GM18519 (cell line): ENCODE data around the gene FAAH2.
A peak's percentile ranks its signal among the peaks of the same experiment; 100 is the strongest.
"Not testable (repeated sequence)": the region's sequence is repeated elsewhere in the genome, so short reads cannot be mapped to it uniquely, and the experiment has no call there.

Experiments
- ATAC-seq: cut with Tn5 transposase; IDR thresholded peaks from one replicate; pipeline ENCODE4 v1.9.1; 2021; ENCODE audit warnings: mild to moderate bottlenecking, moderate library complexity; ENCODE audit not compliant: unreplicated experiment, low FRiP score

The FAAH2 gene, protein sequence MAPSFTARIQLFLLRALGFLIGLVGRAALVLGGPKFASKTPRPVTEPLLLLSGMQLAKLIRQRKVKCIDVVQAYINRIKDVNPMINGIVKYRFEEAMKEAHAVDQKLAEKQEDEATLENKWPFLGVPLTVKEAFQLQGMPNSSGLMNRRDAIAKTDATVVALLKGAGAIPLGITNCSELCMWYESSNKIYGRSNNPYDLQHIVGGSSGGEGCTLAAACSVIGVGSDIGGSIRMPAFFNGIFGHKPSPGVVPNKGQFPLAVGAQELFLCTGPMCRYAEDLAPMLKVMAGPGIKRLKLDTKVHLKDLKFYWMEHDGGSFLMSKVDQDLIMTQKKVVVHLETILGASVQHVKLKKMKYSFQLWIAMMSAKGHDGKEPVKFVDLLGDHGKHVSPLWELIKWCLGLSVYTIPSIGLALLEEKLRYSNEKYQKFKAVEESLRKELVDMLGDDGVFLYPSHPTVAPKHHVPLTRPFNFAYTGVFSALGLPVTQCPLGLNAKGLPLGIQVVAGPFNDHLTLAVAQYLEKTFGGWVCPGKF

DNA sequence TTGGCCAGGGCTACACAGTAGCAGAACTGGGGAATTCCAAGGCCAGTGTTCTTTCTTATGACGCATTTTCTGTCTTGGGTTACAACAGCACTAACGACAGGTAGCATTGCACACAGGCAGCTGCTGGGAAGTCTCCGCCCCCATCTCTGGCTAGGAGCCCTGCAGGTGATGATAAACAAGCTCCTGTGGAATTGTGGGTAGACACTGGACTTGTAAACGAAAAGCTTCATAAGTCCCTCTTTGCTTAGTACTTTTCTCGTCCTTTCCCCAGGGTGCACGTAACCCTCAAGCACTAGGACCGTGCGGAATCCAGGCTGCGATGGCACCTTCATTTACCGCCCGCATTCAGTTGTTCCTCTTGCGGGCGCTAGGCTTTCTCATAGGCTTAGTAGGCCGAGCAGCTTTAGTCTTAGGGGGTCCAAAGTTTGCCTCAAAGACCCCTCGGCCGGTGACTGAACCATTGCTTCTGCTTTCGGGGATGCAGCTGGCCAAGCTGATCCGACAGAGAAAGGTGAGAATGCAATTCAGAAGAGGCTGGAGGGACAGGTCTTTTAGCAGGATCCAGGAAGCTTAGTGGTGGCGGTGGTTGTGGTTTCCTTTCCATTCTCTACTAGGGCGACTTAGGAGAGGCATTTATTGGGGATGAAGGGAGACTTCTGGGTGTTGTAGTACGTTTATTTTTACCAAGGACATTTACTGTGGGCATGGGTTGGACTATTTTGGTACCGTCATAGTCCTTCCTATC lies at the start of gene FAAH2:
FAAH2 (plus strand) TSS at position 200 of the 745 bp plus-strand sequence; CDS start at position 320, 120 bp downstream.
- ATAC-seq: peak; percentile 89

DNA sequence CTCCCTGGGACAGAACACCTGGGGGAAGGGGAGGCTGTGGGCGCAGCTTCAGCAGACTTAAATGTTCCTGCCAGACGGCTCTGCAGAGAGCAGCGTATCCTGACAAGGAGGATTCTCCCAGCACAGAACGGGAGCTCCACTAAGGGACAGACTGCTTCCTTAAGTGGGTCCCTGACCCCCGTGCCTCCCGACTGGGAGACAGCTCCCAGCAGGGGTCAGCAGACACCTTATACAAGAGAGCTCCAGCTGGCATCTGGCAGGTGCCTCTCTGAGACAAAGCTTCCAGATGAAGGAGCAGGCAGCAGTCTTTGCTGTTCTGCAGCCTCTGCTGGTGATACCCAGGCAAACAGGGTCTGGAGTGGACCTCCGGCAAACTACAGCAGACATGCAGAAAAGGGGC lies 44.5 kb upstream of the FAAH2 start:
- ATAC-seq: no peak

DNA sequence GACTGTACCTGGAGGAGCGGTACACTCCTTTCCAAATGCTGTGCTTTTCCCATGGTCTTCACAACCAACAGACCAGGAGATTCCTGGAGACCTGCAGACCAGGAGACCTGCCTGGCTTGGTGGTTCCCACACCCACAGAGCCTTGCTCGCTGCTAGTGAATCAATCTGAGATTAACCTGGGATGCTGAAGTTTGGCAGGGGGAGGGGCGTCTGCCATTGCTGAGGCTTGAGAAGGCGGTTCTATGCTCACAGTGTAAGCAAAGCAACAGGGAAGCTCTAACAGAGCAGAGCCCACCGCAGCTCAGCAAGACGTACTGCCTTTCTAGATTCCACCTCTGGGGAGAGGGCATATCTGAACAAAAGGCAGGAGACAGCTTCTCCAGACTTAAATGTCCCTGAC lies 34.5 kb upstream of the FAAH2 start:
- no peak for ATAC-seq

DNA sequence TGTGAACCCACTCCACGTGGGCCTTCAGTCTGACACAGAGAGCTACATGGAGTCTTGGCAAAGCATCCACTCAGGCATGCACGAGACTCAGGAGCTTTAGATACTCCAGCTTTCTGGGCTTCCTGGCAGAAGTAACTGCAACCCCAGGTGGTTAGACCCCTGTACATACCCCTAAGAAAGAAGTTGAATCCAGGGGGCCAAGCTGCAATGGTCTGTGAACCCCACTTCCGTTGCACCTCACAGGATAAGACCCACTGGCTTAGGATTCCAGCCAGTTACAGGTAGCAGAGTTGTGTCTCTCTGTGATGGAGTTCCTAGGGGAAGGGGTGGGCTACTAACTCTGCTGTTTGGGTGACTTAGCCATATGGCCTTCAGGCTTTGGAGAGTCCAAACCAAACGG lies 21.4 kb upstream of the FAAH2 start:
- ATAC-seq: no peak

DNA sequence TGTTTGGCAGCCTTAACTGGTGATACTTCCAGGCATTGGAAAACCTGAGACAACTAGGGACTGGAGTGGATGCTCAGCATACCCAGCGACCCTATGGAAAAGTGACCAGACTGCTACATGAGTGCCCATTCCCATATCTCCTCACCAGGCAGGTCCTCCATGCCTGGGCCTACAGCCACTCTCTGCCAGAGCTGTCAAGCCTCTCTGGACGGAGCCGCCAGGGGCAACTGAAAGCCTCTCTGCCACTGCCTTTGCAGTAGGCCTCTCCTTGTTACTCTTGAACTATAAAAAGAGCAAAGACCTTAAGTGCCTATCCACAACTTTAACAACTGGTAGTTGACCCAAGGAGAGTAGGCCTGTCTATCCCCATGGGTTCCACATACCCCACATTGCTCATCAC lies 20.2 kb upstream of the FAAH2 start:
- no peak for ATAC-seq

DNA sequence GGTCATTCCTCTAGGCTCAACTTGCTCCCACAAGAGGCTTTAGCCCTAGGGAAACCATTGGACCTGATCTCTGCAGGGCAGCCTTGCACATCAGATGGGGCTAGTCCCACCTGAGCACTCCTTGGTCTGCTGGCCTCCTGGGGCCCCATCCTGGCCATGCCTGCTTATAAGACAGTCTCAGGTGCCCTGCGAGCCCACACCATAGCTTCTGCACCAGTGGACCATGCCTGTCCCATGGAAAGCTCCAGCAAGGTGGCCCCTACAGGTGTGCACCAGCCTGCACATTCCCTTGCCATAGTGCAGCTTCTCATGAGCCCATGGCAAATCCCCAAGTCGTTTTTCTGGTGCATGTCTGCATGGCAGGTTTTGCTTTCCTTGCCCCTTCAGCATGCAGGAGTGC lies 19.6 kb upstream of the FAAH2 start:
- no peak for ATAC-seq

DNA sequence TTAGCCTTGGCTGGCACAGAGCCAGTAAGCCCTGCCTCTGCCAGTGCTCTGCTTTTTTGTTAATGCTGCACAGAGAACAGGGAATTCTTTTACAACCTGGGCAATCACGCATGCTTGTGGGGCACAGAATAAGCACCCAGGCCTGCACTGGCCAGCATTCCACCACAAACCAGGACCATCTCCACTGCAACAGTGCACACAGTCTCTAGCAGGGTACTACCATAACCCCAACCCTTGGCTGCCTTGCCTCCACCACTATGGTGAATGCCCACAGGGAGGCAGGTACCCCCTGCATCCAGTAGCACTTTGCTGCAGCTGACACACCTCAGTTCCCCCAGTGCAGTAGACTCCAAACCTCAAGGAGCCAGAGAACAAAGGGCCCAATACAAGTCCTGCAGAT lies 19.2 kb upstream of the FAAH2 start:
- no peak for ATAC-seq

DNA sequence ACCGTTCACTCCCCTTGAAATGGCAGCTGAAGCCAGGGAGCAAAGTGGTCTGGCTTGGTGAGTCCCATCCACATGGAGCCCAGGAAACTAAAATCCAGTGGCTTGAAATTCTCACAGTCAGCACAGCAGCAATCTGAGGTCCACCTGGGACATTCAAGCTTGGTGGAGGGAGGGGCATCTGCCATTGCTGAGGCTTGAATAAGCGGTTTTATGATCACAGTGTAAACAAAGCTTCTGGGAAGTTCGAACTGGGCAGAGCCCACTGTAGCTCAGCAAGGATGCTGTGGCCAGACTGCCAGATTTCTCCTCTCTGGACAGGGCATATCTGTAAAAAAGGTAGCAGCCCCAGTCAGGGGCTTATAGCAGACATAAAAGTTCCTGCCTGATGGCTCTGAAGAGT lies 15.5 kb upstream of the FAAH2 start:
- ATAC-seq: no peak

DNA sequence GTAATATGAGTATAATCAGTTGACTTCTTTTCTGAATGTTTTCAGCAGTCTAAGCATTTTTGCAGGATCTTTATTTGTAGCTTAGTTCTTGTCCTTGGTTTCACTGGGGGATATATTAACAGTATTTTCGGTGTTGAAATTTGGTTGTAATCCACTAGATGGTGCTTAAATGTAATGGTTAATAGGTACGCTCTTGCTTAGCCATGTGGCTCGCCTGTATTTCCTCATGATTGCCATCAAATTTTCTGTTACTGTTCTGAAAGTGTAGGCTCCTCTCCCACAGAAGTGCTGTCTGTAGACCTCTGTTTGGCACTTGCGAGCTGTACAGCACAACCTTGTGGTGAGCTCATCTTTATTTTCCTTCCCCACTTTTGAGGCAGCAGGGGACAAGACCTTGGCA lies 3.9 kb upstream of the FAAH2 start:
- no peak for ATAC-seq

DNA sequence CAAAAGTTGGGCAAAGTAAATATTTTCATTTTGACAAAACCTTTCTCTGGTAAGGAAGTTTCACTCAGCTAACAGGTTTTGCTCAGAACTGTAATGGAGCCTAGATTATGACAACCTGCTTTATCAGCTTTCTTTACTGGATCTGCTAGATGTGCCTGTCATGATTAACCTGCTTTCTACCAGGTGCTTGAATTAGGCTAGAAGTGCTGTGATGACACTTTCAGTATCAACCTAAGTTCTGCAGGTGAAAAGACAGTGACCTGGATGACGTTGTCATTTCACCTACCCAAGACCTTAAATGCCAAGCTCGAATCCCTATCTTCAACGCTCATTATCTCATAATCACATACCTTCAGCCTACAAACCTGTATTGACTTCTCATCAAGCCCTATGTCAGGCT lies 1.5 kb upstream of the FAAH2 start:
- ATAC-seq: no peak

DNA sequence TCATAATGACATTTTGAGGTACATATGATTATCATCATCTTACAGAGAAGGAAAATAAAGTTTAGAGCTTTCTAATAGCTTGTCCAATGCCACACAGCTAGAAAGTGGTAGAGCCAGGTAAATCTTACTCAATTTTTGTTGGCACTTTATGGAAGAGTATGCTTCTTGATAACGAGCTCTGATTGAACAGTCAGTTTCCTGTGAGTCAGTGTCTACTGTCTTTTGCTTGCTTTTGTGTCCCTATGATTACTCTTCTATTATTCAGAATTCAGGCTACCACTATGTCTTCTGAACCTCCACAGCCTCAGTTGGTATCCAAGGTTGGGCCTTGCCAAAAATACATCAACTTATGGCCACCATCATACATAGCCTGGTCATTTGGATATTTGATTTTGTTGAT lies 2.6 kb downstream of the FAAH2 start:
- ATAC-seq: no peak

DNA sequence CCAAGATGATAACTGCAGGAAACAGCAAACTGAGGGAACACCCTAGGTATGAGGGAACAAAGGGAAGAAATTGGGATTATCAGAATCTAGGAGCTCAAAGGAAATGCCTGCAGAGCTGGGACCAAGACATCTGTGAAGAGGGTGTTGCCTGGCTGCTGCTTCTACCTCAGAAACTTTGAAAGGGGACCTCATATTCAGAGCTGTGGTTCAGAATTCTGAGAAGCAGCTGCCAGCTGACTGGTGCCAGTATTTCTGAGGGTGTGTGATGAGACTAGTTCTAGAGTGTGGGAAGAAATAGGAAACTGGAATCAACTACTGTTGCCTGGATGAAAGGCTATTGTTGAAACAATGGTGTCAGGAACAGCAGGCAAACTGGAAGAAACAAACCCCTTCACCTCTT lies 8.5 kb downstream of the FAAH2 start:
- no peak for ATAC-seq

DNA sequence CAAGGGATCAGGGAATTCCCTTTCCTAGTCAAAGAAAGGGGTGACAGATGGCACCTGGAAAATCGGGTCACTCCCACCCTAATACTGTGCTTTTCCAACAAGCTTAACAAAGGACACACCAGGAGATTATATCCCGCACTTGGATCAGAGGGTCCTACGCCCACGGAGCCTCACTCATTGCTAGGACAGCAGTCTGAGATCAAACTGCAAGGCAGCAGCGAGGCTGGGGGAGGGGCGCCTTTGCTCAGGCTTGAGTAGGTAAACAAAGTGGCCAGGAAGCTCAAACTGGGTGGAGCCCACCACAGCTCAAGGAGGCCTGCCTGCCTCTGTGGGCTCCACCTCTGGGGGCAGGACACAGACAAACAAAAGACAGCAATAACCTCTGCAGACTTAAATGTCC lies 9.2 kb downstream of the FAAH2 start:
- ATAC-seq: not testable (repeated sequence)

DNA sequence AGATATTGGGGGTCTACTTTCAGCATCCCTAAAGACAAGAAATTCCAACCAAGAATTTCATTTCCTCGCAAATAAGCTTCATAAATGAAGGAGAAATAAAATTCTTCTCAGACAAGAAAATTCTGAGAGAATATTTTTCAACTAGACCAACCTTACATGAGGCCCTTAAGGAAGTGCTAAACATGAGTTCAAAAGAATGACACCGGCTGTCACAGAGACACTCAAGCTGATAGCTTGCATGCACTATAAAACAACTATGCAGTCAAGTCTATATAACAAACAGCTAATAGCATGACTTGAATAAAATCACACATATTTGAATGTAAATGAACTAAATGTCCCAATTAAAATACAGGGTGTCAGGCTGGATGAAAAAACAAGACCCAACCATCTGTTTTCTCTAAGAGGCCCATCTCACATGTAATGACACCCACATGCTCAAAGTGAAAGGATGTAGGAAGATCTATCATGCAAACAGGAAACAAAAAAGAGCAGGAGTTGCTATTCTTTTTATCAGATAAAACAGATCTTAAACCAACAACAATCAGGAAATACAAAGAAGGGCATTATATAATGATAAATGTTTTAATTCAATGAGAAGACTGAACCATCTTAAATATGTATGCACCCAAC lies 27.2 kb downstream of the FAAH2 start:
- no peak for ATAC-seq

DNA sequence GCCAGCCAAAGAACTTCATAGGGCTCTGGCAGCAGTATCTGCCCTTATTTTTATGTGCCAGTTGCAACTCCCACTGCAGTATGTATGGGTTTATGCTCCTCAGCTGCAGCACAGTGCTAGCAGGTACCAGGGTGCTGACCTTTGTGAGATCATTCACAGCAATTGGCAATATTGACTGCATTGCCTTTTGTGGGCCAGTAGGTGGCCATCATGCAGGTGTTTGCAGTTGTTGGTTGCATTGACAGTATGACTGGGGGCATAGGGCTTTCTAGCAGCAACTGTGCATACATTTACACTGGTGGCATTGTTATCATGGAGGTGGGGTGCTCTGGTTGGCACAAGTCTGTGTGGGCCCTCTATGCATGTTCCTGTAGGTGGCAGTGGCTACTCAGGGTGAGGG lies 42.5 kb downstream of the FAAH2 start:
- ATAC-seq: no peak

DNA sequence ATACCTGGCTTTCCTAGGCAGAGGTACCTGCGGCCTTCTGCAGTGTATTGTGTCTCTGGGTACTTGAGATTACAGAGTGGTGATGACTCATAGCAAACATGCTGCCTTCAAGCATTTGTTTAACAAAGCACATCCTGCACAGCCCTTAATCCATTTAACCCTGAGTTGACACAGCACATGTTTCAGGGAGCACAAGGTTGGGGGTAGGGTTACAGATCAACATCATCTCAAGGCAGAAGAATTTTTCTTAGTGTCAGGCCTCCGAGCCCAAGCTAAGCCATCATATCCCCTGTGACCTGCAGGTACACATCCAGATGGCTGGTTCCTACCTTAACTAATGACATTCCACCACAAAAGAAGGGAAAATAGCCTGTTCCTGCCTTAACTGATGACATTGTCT lies 49.3 kb downstream of the FAAH2 start:
- not testable (repeated sequence) for ATAC-seq

DNA sequence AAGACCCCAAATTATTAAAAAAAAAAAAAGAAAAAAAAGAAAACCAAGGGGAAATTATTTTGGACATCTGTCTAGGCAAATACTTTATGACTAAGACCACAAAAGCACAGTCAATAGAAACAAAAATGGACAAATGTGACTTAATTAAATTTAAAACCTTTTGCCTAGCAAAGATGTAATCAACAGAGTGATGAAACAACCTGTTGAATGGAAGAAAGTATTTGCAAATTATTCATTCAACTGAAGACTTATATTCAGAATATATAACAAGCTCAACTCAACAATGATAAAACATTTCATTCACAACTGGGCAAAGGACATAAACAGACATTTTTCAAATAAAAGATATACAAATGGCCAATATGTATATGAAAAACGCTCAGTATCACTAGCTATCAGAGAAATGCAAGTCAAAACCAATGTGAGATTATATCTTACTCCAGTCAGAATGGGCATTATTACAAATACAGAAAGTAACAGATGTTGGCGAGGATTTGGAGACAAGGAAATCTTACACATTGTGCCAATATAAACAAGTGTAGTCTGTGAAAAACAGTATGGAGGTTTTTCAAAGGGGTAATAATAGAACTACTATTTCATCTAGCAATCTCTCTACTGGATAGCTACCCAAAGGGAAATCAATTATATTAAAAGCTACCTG lies 67.1 kb downstream of the FAAH2 start:
- ATAC-seq: no peak

DNA sequence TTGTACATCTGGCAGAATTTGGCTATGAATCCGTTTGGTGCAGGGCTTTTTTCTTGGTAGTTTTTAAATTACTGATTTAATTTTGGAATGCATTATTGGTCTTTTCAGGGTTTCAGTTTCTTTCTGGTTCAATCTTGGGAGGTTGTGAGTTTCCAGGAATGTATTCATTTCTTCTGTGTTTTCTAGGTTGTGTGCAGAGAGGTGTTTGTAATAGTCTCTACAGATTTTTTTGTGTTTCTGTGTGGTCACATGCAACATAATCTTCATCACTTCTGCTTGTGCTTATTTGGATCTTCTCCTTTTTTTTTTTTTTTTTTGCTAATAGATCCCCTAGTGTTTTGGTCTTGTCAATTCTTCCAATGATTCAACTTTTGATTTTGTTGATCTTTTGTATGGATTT lies 77.6 kb downstream of the FAAH2 start:
- ATAC-seq: no peak

DNA sequence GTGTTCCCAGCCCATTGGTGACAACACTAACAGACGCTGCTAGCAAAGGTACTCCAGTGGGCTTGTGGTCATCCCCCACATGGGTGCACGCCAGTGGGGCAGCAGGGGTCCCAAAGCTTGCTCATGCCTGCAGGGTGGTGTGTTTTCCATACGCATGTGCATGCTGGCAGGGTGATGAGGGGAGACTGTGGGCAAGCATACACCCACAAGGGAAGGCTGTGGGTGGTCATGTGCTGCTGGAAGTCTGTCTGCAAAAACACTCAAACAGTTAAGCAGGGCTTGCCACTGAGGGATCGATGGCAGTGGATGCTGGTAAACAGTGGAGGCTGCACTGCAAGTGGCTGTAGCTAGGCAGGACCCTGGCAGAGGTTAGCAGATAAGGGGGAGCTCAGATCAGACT lies 79.9 kb downstream of the FAAH2 start:
- no peak for ATAC-seq

DNA sequence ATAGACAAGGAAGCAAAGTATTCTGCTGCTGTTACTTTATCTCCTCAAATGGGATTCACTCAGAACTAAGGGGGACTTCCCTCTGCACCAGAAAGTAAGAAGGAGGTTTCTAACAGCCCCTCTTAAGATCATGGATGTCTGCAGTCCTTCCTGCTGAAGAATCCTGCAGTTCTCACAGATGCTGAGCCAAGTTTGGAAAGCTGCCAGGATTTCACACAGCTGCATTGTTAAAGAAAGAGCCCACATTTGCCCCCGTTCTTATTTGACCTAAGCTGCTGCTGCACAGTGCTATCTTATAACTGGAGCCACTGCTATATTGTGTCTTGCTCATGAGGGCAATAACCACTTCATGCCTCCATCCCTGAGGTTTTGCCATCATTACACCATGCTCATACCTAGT lies 81.1 kb downstream of the FAAH2 start:
- no peak for ATAC-seq

DNA sequence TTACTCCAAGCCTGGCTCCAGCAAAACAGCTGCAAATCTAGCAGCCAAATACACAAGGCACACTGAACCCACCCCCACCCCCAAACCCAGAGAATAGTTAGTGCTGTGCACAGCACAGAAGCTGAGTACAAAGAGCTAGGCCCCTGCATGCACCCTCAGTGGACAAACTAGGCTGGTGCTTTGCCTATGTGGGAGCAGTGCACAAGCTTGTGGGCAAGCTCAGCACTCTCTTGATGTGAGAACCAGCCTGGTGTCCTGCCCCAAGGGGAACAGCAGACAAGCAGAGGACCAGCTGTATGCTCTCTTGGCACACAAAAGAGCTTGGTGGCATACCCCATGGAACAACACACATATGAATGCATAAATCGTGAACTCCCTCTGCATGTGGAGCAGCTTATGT lies 81.7 kb downstream of the FAAH2 start:
- ATAC-seq: no peak
